NB4 (cell line): ENCODE data around the gene TMPRSS7.

ENCODE experiments used
- CTCF ChIP-seq: IDR thresholded peaks from one replicate; pipeline ENCODE4 v1.5.1; 2012; ENCODE audit warnings: low read depth, low read length
- MAX ChIP-seq: IDR thresholded peaks from 2 replicates; pipeline ENCODE4 v1.6.1; 2011; ENCODE audit warnings: low read depth, low read length
- MYC ChIP-seq: IDR thresholded peaks from 2 replicates; pipeline ENCODE4 v1.6.1; 2011; ENCODE audit warnings: low read depth, low read length
- POLR2A ChIP-seq: IDR thresholded peaks from 2 replicates; pipeline ENCODE4 v1.6.1; 2011; ENCODE audit warnings: mild to moderate bottlenecking; ENCODE audit not compliant: insufficient read length; ENCODE audit errors: extremely low read depth

GRCh38 chr3:112116748-112117186 lies 82.2 kb downstream of the TMPRSS7 start:
- TF ChIP-seq CTCF (no peak), POLR2A (no peak), MYC (no peak), MAX (no peak)
